HG02943 (cell line): ENCODE results near the gene GPN2.
A peak's percentile ranks its signal among the peaks of the same experiment; 100 is the strongest.
"Not testable (repeated sequence)": the region's sequence is repeated elsewhere in the genome, so short reads cannot be mapped to it uniquely, and the experiment has no call there.

ENCODE experiments used
- ATAC-seq: cut with Tn5 transposase; IDR thresholded peaks from one replicate; pipeline ENCODE4 v1.9.1; 2021; ENCODE audit warnings: mild to moderate bottlenecking, low read depth, moderate library complexity; ENCODE audit not compliant: unreplicated experiment

Gene GPN2

DNA sequence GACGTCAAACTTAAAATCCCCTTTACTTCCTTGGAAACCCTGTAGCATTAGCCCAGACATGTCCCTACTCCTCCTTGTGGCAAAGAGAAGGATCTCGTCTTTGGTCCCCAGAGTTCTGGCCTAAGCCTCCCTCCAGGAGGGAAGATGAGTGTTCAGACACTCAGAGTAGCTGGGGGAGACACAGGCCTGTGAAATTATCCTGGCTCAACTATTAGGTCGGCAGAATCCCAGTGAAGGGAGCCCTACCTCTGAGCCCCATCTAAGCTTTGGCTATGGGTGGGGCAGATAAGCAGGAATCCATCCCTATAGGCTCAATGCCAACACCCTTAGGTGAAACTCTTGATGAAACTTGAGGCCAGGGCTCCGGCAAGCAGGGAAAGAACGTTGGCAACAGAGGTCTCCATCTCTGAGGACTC is 28.8 kb downstream of the GPN2 start:
- no peak for ATAC-seq

DNA sequence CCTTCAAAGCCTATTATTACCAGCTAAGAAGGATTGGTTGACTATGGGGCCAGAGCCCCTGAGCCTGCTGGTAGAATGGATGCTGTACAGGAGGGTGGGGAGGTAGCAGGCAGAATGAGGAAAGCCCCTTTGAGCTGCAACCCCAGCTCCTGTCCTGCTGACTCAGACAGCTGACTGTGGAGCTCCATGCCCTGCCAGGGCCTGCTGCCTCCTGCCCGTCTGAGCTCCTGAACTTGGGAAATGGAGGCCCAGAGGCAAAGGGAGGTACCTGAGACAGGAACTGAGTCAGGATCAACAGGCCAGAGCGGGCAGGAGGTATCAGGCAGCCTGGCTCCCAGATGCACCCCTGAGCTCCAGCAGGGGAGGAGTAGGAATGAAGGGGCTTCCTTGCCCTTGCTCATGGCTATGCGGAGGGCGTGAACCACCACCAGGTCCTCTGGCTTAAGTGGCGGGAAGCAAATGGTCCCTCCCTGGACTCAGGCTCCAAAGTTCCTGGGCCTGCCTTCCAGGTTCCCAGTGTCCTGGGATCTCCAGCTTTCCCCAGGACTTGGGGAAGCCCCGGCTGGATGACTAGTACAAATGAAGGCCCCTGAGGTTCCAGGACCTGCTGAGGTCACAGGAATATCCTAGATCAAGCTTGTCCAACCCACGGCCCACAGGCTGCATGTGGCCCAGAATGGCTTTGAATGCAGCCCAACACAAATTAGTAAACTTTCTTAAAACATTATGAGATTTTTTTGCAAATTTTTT is 31.0 kb downstream of the GPN2 start:
- ATAC-seq = no peak

DNA sequence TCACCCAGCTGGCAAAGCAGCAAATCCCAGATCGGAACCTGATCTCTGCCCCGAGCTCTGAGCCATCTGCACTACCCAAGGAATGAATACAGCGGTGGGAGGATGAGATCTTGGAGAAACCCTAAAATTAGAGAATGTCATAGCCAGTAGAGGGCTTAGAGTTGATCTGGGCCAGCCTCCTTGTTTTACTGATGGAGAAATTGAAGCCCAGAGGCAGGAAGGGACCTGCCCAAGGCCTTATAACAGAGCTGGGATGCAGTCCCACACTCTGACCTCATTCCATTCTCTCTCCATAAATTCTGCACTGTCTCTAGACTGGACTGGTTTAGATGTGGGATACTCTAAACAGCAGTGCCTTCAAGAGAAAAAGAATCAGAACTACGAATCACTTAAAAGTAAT is 31.9 kb downstream of the GPN2 start:
- no peak for ATAC-seq

DNA sequence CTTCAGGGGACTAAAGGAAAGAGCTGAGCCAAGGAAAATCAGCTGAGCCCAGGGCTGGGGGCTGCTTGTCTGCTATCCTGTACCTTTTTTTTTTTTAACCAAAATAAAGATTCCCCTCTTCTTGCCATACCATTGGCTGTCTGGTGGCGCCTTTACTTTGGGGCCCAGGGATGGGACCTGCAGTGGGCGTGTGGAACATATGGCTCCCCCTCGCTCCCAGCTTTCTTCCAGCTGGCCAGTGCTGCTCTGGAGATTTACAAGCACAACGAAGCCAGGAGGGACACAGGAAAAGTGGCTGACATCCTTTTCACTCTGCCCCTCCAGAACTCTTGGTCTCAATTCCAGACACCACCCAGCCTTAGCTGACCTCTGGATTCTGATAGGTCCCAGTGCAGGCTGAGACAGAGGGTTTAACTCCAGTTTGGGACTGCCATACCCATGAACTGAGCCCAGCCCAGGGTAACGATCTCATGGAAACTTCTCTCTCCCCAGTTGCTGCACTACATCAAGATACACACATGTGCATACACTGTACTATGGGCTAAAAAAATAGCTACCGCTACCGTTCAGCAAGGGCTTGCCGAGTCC is 32.5 kb downstream of the GPN2 start:
- ATAC-seq = no peak

DNA sequence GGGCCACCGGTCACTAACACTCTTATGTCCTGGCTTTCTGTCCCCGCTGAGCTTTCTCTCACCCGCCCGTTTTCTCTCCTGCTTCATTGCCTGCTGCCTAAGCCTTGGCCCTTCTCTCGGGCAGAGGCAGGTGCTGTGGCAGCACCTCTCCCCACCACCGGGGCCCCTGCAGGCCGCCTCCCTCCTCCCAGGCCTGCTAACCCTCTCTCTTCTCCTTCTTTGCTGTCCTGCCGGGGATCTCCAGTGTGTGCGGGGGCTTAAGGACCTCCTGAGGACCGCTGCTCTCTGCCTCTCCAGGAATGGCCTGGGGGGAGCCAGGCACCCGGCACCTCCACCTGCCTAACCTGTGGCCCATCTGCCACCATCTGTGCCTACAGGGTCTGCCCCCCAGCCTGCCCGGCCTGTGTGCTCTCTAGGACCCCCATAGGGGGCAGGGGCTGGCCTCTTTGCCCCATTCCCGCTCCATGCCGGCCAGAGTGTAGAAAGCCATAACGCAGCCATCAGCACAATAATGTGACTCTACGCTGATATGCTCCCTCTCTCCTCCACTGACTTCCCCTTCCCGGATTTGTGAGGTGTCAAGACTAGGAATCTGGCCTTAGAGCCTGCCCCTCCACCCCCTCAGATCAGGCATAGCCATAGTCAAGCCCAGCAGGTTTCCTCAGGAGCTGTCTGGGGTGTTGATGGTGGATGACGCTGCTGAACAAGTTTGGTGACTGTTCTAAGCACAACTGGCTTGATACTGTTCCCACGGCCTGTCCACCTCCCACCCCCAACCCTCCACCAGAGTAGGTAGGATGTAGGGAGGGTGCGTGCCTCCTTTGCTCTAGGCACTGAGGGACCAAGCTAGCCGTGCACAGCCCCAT is 33.2 kb downstream of the GPN2 start:
- no peak for ATAC-seq

DNA sequence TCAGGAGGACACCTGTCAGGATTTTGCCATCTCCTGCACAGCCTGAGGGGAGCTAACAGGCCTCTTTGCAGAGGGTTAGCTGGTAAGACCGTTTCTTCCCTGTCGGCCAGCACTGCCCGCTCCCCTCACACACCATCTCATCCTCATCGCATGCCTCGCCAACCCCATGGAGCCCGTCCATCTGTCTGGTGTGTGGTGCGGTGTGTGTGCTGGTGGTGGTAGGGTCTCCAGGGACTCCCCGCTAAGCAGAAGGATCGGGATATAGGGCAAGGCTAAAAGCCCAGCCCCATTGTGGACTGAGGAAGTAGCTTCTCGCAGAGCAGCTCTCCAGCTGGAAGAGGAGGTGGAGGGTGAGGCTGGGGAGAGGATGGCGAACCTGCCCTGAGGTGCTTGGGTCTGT is 33.9 kb downstream of the GPN2 start:
- no peak for ATAC-seq

DNA sequence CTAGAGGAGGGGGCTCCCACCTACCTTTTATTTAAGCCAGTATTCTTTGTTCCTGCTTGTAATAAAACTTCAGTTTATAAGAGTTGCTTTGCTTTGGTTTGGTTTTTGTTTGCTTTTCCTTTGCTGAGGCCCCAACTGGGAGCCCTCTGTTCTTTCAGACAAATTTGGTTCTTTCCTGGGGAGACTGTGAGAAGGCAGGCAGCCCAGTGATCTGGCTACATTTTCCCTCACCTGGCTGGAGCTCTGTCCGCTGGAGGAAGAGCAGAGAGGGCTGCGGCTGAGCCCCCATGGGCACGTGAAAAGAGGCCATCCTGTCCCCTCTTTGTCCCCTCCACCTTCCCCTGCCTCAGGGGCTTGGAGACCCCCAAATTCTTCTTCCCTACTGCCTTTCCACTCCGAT is 34.4 kb downstream of the GPN2 start:
- no peak for ATAC-seq

DNA sequence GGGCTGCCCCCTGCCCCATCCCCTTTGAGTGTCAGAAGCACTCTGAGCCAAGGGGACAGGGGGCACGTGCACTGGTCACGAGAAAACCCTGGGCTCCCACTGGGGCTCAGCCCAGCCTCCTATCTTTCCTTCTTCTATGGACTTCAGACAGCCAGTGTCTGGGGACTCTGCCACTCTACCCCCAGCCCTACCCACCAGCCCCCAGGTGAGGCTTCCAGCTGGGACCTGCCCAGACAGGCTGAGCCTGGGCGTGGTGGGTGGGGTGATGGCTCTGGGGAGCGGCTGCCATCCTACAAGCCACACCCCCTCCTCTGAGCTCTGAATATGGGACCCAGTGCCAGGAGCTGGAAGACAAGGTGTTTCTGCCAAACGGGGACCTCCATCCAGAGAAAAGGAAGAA is 35.2 kb downstream of the GPN2 start:
- ATAC-seq = no peak

DNA sequence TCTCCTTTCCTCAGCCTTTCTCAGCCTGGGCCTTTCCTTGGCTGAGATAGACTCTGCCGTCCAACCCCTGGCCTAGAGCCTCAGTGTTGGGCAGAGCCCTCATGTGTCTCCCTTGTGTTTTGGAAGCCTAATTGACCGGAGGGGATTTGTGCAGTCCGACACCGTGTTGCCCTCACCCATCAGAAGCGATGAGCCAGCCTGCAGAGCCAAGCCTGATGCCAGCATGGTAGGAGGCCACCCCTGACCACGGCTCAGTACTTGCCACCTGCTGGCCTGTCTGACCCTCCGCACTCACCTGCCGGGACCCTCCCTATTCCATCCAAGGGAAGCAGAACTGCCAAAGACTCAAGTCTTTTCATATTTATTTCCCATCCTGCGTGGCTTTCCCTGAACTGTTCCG is 36.5 kb downstream of the GPN2 start:
- no peak for ATAC-seq

DNA sequence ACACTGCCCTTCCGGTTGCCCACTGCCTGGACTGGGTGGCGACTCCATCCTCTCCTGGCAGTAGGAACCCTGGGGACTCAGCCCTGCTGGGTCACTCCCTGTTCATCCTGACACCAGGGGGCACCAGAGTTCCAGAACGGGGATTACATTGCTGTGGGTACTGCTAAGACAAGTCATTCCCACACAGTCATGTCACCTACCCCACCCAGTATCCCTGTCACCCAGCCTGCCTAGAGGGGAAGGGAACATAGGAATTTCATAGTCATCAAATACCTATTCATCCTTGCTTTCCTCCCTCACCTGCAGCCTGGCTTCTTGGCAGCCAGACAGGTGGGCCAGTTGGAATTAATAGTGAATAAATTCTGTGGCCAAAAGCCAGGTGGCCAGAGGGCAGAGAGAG is 36.9 kb downstream of the GPN2 start:
- no peak for ATAC-seq

DNA sequence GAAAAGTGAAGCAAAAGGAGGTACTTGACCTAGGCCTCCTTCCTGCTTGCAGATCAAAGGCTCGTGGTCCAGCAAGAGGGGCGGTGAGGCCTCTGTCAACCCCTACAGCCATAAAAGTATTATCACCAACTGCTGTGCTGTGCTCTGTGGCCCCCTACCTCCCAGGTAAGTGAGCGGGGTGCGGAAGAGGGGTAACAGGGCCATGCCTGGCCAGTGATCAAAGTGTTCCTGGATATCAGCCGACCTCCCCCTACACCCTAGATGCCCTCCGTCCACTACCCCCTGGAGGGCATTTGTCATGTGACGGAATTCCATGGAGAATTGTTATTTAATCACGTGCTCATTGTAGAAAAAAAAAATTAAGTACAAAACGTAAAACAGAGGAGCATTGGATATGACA is 37.4 kb downstream of the GPN2 start:
- ATAC-seq = no peak

DNA sequence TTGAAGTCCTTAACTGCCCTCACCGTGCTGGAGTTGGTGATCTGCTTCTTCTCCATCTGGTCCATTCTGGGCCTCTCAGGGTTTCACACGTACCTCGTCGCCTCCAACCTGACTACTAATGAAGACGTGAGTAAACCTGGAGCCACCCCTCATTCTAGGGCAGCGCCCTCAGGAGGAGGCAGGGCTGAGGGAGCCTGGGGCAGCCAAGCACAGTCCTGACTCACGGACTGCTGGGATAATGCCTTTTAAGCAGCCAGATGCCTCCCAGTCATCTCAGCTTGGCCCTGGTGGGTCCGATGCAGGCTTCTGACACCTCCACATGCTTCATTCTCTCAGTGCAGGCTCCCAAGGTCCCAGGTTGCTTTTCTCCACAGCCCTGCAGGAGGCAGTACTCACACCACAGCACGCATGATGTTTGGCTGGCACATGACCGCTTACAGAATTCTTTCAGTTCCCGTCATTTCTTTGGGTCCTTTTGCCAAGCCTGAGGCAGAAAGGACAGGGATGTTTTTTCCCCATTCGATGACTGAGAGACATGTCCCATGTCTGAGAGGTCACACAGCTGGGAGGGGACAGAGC is 38.9 kb downstream of the GPN2 start:
- no peak for ATAC-seq

DNA sequence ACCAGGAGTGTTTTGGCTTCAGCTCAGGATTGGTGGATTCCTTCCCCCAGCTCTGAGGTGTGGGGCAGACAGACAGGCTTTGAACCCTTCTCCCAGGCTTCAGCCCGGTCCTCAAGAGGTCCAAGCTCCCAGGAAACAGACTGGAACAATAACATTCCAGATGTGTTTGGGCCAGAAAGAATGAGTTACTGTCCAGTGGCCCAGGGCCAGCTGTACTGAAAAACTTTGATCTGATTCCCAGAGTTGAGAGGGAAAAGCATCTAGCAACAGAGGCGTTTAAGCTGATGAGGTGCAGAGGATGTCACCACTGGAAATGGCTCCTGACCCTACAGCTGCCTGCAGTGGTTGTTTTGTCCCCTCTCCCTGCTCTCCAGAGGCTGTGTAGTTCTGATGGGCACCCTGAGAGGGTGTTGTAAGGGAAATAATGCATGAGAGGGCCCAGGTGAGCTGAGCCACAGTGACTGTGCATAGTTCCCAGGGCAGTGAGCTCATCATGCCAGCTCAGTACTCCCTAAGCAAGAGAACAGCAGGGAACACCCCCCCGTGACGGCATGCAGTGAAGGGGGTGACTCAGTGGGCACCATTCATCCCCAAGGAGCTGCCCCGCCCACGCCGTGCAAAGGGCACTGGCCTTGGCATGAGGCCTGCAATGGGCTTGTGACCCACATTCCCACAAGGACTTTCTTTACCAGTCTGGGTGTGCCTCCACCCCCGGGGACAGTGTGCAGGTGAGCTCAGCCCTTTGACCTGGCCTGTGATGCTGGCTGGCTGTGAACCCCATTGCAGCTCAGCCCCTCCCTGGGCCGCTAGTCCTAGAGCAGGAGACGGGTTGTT is 40.9 kb downstream of the GPN2 start:
- no peak for ATAC-seq

DNA sequence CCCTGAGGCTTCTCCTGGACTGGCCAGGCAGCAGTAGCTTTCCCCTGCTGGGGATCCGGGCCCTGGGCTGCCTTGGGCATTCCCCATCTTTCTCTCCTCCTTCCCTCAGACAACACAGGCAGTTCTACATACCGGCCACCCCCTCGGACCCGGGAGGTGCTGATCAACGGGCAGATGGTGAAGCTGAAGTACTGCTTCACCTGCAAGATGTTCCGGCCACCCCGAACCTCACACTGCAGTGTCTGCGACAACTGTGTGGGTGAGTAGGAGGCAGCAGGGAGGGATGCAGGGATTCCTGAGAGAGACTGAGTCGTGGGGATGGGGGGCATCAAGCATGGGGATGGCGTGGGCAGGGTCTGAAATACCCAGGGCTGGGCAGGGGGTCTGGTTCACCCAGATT is 41.6 kb downstream of the GPN2 start:
- ATAC-seq = no peak

DNA sequence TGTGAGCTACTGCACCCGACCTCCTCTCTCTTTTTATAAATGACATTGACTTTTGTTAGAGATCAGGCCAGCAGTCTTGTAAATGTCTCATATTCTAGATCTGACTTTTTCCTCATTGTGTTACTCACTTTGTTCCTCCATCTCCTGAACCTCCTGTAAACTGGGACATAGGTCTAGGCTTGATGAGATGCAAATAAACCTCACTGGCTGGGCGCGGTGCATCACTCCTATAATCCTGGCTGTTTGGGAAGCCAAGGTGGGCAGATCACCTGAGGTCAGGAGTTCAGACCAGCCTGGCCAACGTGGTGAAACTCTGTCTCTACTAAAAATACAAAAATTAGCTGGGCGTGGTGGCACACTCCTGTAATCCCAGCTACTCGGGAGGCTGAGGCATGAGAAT is 42.3 kb downstream of the GPN2 start:
- not testable (repeated sequence) for ATAC-seq

DNA sequence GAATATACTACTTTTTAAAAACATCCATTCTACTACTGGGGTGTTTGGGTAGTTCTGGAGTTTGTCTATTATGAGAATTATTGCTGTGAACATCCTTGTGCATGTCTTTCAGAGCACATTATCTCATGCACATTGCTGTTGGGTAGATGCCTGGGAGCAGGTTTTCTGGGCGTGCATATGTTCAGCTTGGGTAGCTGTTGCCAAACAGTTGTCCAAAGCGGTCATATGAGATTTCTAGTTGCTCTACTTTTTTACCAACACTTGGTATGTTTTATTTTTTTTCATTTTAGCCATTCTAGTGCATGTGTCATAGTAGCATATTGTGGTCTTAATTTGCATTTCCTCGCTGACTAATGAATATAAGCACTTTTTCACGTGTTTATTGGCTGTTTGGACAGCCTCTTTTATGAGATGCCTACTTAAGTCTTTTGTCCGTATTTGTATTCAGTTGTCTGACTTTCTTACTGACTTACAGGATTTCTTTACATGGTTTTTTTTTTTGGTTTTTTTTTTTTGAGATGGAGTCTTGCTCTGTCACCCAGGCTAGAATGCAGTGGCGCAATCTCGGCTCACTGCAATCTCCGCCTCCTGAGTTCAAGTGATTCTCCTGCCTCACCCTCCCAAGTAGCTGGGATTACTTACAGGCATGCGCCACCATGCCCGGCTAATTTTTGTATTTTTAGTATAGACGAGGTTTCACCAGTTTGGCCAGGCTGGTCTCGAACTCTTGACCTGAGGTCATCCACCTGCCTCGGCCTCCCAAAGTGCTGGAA is 45.5 kb downstream of the GPN2 start:
- ATAC-seq = no peak

DNA sequence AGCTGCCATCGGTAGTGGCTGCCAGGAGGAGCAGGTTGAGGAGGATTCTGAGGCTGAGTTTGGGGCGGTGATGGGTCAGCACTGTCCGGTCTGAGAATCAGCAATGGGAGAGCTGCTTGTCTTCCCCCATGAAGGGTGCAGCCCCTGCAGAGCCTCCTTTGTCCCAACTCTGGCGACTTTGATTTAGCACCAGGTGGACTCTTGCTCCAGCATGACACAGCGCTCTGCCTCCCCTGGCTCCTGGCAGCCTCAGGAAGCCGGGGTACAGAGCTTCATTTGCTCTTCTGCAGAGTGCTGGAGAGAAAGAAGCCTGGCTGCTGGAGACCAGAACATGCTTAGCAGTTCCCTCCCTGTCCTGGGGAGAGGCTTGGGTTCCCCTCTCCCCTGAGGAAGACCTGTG is 50.3 kb downstream of the GPN2 start:
- no peak for ATAC-seq

DNA sequence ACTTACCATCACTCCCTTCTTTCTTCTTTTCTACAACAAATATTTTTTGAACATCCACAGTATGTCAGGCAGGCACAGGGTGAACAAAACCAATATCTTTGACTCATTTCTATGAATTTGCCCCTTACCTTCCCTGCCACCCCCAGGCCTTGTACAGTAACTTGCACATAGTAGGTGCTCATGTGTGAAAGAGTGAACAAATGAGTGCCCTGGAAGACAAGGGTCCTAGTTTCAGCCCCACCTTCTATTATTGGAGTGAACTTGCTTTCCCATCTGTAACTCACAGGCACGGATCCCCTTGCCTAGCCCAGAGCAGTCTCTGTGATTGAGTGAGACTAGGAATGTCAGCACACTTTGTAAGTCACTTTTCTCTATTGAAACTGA is 50.8 kb downstream of the GPN2 start:
- ATAC-seq = no peak

DNA sequence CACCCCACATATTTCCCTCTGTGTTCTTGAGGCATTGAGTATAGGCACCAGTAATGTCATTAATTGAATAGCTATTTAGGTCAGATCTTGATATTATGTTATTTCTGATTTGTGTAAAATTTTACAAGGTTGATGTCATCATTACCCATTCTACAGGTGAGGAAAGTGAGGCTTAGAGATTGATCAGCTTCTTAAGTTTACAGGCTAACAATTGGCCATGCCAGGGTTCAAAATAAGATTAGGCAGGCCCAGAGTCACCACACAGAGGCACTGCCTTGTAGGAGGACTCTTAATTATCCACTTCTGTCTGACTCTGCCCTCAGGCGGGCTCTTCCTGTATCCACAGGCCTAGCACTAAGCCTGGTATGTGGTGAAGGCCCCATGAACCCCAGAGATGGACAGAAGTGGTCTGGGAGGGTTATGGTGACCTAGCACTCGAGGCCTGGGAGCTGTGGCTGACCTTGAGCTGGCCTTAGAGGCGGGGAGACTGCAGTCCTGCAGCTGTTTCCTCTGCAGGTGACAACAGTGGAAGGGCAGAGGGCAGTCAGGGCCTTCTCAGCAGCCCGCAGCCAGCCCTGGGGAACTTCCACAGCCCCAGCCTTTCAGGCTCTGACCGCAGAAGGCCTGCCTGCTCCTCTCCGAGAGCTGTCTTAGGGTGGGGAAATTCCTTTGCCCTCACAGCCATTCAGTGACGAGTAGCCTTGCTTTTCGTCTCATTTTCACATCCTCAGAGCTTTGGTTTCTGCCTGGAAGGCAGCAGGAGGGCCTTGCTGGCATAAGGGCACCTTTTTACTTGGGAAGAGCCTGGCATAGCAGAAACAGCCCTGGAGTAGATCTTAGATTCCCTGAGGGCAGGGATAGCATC is 51.4 kb downstream of the GPN2 start:
- ATAC-seq = peak; percentile 59
